ENCODE measurements around the gene NOL6. TPM values are rescaled to one million over a fixed set of nuclear protein-coding genes. Genes with fewer than 3 reads are reported as not detected.
"Not testable (repeated sequence)": the region's sequence is repeated elsewhere in the genome, so short reads cannot be mapped to it uniquely, and the experiment has no call there.

Gene NOL6
- total RNA-seq, 1 donor from 2014 or later = 18.9 TPM

- no peak for DNase-seq (ENCODE audit: low spot score)
These were observed 2.4 kb downstream of the NOL6 start for GRCh38 chr9:33471361-33471760.

GRCh38 chr9:33469891-33470290 lies 3.8 kb downstream of the NOL6 start:
- DNase-seq (ENCODE audit: low spot score) = no peak

- no peak for DNase-seq (ENCODE audit: low spot score)
These were observed 4.7 kb downstream of the NOL6 start for GRCh38 chr9:33468797-33469621.

GRCh38 chr9:33468215-33468730 lies 5.5 kb downstream of the NOL6 start:
- no peak for DNase-seq (ENCODE audit: low spot score)

GRCh38 chr9:33467526-33467925 lies 6.2 kb downstream of the NOL6 start:
- no peak for DNase-seq (ENCODE audit: low spot score)

- peak; percentile 48 for DNase-seq (ENCODE audit: low spot score)
These were observed 6.9 kb downstream of the NOL6 start for GRCh38 chr9:33466565-33467495.

GRCh38 chr9:33465596-33466564 lies 7.8 kb downstream of the NOL6 start:
- DNase-seq (ENCODE audit: low spot score) = no peak

GRCh38 chr9:33465096-33465495 lies 8.6 kb downstream of the NOL6 start:
- no peak for DNase-seq (ENCODE audit: low spot score)

GRCh38 chr9:33464045-33464636 lies 9.6 kb downstream of the NOL6 start:
- DNase-seq (ENCODE audit: low spot score) = no peak

GRCh38 chr9:33463151-33463550 lies 10.6 kb downstream of the NOL6 start:
- DNase-seq (ENCODE audit: low spot score) = no peak

- DNase-seq (ENCODE audit: low spot score) = no peak
These were observed 12.2 kb downstream of the NOL6 start for GRCh38 chr9:33461492-33461891.

GRCh38 chr9:33460854-33461253 lies 12.9 kb downstream of the NOL6 start:
- no peak for DNase-seq (ENCODE audit: low spot score)

- DNase-seq (ENCODE audit: low spot score) = no peak
These were observed 14.6 kb downstream of the NOL6 start for GRCh38 chr9:33459115-33459514.

GRCh38 chr9:33458444-33458843 lies 15.3 kb downstream of the NOL6 start:
- no peak for DNase-seq (ENCODE audit: low spot score)

GRCh38 chr9:33455945-33456344 lies 17.8 kb downstream of the NOL6 start:
- DNase-seq (ENCODE audit: low spot score) = no peak

GRCh38 chr9:33455456-33455855 lies 18.3 kb downstream of the NOL6 start:
- DNase-seq (ENCODE audit: low spot score) = not testable (repeated sequence)

GRCh38 chr9:33454661-33455026 lies 19.1 kb downstream of the NOL6 start:
- not testable (repeated sequence) for DNase-seq (ENCODE audit: low spot score)

- no peak for DNase-seq (ENCODE audit: low spot score)
These were observed 19.6 kb downstream of the NOL6 start for GRCh38 chr9:33453999-33454660.

GRCh38 chr9:33453286-33453860 lies 20.4 kb downstream of the NOL6 start:
- no peak for DNase-seq (ENCODE audit: low spot score)

- no peak for DNase-seq (ENCODE audit: low spot score)
These were observed 20.9 kb downstream of the NOL6 start for GRCh38 chr9:33452828-33453271.
